Mesothelial cell of epicardium (in vitro differentiated cells): Measurements from ENCODE around the gene MPP4. TPM values are rescaled to one million over a fixed set of nuclear protein-coding genes. Genes with fewer than 3 reads are reported as not detected.

Source experiments
- DNase-seq, 2 experiments: peaks; one replicate each; pipeline ENCODE4 v3.0.0; 2021; ENCODE audit warnings: low spot score in 2 of 2; ENCODE audit not compliant: unreplicated experiment in 2 of 2
- H3K27ac Mint-ChIP-seq: 2 replicates; pipeline ENCODE4 v1.8.0; 2021; ENCODE audit warnings: mixed read lengths
- H3K27me3 Mint-ChIP-seq: 2 replicates; pipeline ENCODE4 v1.8.0; 2021; ENCODE audit warnings: low read depth, mixed read lengths
- H3K36me3 Mint-ChIP-seq: 2 replicates; pipeline ENCODE4 v1.8.0; 2021; ENCODE audit warnings: mixed read lengths
- H3K4me1 Mint-ChIP-seq: 2 replicates; pipeline ENCODE4 v1.8.0; 2021; ENCODE audit warnings: mixed read lengths
- H3K4me3 Mint-ChIP-seq: 2 replicates; pipeline ENCODE4 v1.8.0; 2021; ENCODE audit warnings: mild to moderate bottlenecking, moderate library complexity, mixed read lengths
- H3K9me3 Mint-ChIP-seq: 2 replicates; pipeline ENCODE4 v1.8.0; 2021; ENCODE audit warnings: mixed read lengths
- total RNA-seq: library from RNA; stranded (reverse); gene quantifications from 3 replicates; pipeline ENCODE4 v1.2.1, GENCODE V29; 2021
- TF ChIP-seq, protein P1 (sequence below): fragments of 200-600 bp; sonication (generic); IDR thresholded peaks from one replicate; pipeline ENCODE4 v1.5.0; 2021; ENCODE audit warnings: antibody characterized with exemption; ENCODE audit not compliant: unreplicated experiment

The MPP4 gene
- total RNA-seq, 1 donor from 2014 or later: 0.27 TPM

DNA sequence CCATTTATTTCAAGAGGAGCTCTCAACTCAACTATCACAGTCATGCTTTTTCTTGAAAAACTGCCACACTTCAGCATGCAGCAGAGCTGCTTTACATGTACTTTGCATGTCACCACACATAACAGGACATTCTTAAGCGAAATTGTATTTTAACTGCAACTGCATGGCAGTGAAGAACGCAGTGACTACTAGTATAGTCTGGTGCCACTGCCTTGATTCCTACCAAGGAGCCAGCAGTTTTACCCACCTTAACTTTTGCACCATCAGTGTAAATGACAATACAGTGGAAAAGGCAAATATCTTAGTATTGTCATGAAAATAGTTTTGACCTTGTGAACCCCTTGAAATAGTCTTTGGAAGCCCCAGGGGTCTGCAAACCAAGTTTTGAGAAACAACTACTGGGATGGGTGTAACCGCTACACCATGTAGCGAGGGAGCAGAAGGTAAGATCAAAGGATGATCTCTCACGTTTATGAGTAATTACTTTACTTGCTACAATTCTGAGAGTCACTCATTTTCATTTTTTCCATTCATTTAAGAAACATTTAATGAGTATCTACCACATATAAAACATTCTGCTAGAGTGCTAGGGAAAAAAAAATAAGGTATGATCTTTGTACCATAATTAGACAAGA lies 32.3 kb upstream of the MPP4 start:
- no peak overlapping the region for H3K27ac Mint-ChIP-seq
- H3K4me1 Mint-ChIP-seq: no peaks in the 10 kb centered on the region
- no peak overlapping the region for H3K4me3 Mint-ChIP-seq
- H3K27me3 Mint-ChIP-seq: no peaks in the 10 kb centered on the region
- peaks cover 8% of the 10 kb centered on the region for H3K9me3 Mint-ChIP-seq
- H3K36me3 Mint-ChIP-seq: peaks cover 43% of the 10 kb centered on the region
- TF ChIP-seq, protein P1, sequence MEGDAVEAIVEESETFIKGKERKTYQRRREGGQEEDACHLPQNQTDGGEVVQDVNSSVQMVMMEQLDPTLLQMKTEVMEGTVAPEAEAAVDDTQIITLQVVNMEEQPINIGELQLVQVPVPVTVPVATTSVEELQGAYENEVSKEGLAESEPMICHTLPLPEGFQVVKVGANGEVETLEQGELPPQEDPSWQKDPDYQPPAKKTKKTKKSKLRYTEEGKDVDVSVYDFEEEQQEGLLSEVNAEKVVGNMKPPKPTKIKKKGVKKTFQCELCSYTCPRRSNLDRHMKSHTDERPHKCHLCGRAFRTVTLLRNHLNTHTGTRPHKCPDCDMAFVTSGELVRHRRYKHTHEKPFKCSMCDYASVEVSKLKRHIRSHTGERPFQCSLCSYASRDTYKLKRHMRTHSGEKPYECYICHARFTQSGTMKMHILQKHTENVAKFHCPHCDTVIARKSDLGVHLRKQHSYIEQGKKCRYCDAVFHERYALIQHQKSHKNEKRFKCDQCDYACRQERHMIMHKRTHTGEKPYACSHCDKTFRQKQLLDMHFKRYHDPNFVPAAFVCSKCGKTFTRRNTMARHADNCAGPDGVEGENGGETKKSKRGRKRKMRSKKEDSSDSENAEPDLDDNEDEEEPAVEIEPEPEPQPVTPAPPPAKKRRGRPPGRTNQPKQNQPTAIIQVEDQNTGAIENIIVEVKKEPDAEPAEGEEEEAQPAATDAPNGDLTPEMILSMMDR: no peak
- no peak for DNase-seq

DNA sequence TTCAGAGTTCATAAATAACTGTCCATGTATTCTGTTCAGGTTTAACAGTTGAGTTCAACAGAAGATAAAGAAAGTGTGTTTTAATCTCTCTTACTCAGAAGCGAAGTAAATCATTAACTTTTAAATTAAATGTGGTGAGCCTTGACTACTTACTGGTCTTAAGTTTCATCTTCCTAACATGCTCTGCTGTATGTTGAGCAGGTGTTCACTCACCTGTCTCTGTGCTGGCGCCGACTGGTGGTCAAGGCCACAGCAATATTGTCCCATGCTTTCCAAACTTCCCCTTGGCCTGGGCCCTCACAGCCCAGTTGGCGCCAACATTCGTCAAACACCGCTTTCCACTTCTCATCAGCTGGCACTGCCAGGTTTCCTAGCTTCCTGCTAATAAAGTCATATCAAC lies 17.0 kb upstream of the MPP4 start:
- Mint-ChIP-seq H3K36me3 (peaks cover 52% of the 10 kb centered on the region), H3K27ac (no peak overlapping the region), H3K4me3 (no peak overlapping the region), H3K4me1 (no peaks in the 10 kb centered on the region), H3K9me3 (peaks cover 7% of the 10 kb centered on the region), H3K27me3 (no peaks in the 10 kb centered on the region)
- DNase-seq: no peak
- TF ChIP-seq, protein P1: no peak

DNA sequence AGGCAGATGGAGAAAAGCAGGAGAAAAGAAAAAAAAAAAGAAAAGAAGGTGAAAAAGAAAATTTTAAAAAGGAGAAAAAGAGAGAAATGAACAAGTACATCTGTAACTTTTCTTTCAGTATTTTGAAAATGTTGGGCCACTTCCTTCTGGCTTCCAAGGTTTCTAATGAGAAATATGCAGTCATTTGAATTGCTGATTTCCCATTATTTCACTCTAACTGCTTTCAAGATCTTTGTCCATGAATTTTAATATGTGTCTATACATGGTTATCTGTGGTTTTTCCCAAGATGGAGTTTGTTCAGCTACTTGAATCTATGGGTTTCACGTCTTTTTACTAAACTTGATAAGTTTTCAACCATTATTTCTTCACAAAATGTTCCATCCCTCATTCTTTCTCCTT lies 14.3 kb upstream of the MPP4 start:
- DNase-seq: no peak
- H3K27me3 Mint-ChIP-seq: no peaks in the 10 kb centered on the region
- H3K36me3 Mint-ChIP-seq: peaks cover 43% of the 10 kb centered on the region
- no peaks in the 10 kb centered on the region for H3K4me1 Mint-ChIP-seq
- no peak overlapping the region for H3K4me3 Mint-ChIP-seq
- no peak overlapping the region for H3K27ac Mint-ChIP-seq
- TF ChIP-seq, protein P1: no peak
- no peaks in the 10 kb centered on the region for H3K9me3 Mint-ChIP-seq

DNA sequence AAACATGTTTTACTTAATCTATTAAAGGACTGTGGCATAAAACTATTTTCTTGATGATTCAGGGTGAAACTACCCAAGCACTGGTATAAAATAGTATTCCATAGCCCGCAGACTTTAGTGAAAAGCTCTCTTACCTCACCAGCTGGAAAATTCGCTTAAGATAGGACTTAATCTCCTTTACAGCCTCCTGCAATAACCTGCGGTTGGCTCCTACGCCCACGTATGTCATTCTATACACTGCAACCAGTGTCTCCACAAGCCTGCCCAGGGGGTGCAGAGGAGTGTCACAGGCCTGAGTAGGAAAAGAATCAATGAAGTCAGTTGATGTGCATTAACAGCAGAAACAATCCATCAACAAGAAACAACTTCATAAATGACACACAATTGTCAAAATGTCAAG lies 11.3 kb upstream of the MPP4 start:
- Mint-ChIP-seq H3K27ac (no peak overlapping the region), H3K4me1 (no peaks in the 10 kb centered on the region), H3K36me3 (peaks cover 43% of the 10 kb centered on the region)

DNA sequence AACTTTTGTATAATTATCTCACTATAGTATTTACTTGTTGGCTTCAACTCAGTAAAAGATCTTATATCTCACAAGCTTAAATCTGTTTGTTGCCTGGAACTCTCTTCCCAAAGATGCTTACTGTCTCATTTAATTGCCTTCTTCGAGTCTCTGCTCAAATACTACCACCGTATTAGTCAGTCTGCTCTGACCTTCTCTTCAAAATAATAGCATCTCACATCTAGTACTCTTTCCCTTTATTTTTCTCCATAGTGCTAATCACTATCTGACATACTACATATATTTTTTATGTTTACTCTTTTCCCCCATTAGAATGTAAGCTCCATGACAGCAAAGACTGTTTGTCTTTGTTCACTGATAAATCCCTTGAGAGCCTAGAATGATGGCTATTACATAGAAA lies 10.6 kb upstream of the MPP4 start:
- TF ChIP-seq, protein P1: no peak
- no peak overlapping the region for H3K4me3 Mint-ChIP-seq
- H3K36me3 Mint-ChIP-seq: peaks cover 43% of the 10 kb centered on the region
- no peak for DNase-seq
- H3K9me3 Mint-ChIP-seq: no peaks in the 10 kb centered on the region
- no peaks in the 10 kb centered on the region for H3K4me1 Mint-ChIP-seq
- H3K27ac Mint-ChIP-seq: no peak overlapping the region
- H3K27me3 Mint-ChIP-seq: no peaks in the 10 kb centered on the region

More for the DNA sequence above, 11.3 kb upstream of the MPP4 start:
- Mint-ChIP-seq H3K9me3 (no peaks in the 10 kb centered on the region), H3K4me3 (no peak overlapping the region), H3K27me3 (no peaks in the 10 kb centered on the region)
- no peak for DNase-seq
- TF ChIP-seq, protein P1: no peak

DNA sequence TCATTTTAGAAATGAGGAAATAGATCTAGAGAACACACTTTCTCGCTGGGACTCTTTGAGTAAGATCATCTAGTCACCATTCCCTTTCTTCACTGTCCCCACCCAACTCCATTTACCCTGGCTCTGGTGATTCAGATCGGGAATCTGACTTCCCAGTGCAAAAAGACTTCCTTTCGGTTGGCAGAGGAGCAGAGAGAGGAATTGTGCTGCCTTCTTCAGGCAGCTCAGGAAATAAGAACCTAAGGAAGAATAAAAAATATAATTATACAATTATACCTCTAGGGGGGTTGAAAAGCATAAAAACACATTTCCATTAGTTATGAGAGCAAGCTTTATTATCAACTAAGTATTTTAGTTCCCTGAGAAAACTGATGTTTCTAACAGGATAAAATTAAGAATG lies 9.3 kb upstream of the MPP4 start:
- Mint-ChIP-seq H3K4me3 (no peak overlapping the region), H3K27ac (no peak overlapping the region), H3K27me3 (no peaks in the 10 kb centered on the region), H3K4me1 (no peaks in the 10 kb centered on the region), H3K36me3 (peaks cover 41% of the 10 kb centered on the region), H3K9me3 (no peaks in the 10 kb centered on the region)
- TF ChIP-seq, protein P1: no peak
- DNase-seq: no peak
